HCT116 (cell line): Measurements from ENCODE around the gene MUSTN1. TPM values are rescaled to one million over a fixed set of nuclear protein-coding genes. Genes with fewer than 3 reads are reported as not detected.

Experiments used
- ATAC-seq: fragments of 200-7000 bp; cut with Tn5 transposase; 2 replicates; pipeline ENCODE4 v1.9.1; 2020; ENCODE audit warnings: mild to moderate bottlenecking, moderate library complexity
- BruUV-seq: library from RNA; stranded (reverse); fragments of 400-500 nt; replicated peaks from 2 replicates; lab custom pipeline; 2021; lab: Mats Ljungman, UMichigan
- CTCF ChIA-PET: fragments of 300-600 bp; sonication (Branson Sonifier 250); formaldehyde crosslinking; loops from one replicate; lab custom pipeline; 2021; ENCODE audit warnings: antibody characterized with exemption; lab: Charles Lee
- POLR2A ChIA-PET: fragments of 300-600, 350-600 bp; sonication (Branson Sonifier 250); formaldehyde crosslinking; loops from one replicate; lab custom pipeline; 2021; ENCODE audit warnings: antibody characterized with exemption; lab: Charles Lee
- RAD21 ChIA-PET, 2 experiments: fragments of 300-600 bp; sonication (Branson Sonifier 250); formaldehyde crosslinking; loops; one replicate each; lab custom pipeline; 2023; ENCODE audit warnings: low total read pairs in 2 of 2; ENCODE audit not compliant: uncharacterized antibody in 2 of 2, unreplicated experiment in 2 of 2, low non-redundant PET in 1 of 2; lab: Charles Lee
- DNase-seq: peaks from one replicate; pipeline ENCODE4 v3.0.0-alpha.2; 2010; ENCODE audit warnings: low read depth, low spot score
- H2AFZ ChIP-seq: fragments of 200-600 bp; shearing (Covaris generic), sonication (generic); 2 replicates; pipeline ENCODE4 v1.6.1; 2017; ENCODE audit warnings: low read depth, mixed run types, mixed read lengths, antibody characterized with exemption, low read length; ENCODE audit not compliant: poor library complexity, severe bottlenecking
- H3K27ac ChIP-seq: 2 replicates; pipeline ENCODE4 v1.5.1; 2012; ENCODE audit warnings: low read depth, low read length
- H3K27me3 ChIP-seq: fragments of 200-600 bp; sonication (generic); 2 replicates; pipeline ENCODE4 v1.6.1; 2016; ENCODE audit warnings: mixed run types, low read length, mixed read lengths; ENCODE audit not compliant: insufficient read depth
- H3K36me3 ChIP-seq, 2 experiments: fragments of 200-500 bp in 1 of 2; fragments of 200-600 bp in 1 of 2; sonication (Bioruptor generic) in 1 of 2; sonication (generic) in 1 of 2; 2 replicates each; pipeline versions ENCODE4 v1.5.1 to v1.6.1; 2014 to 2016; ENCODE audit warnings: low read length in 2 of 2, inconsistent platforms in 1 of 2, mixed read lengths in 1 of 2, mixed run types in 1 of 2; ENCODE audit not compliant: insufficient read depth in 2 of 2, control insufficient read depth in 1 of 2
- H3K4me1 ChIP-seq, 2 experiments: fragments of 200-600 bp in 1 of 2; sonication (generic) in 1 of 2; 2 replicates each; pipeline versions ENCODE4 v1.5.1 to v1.6.1; 2012 to 2017; ENCODE audit warnings: low read length in 2 of 2, inconsistent platforms in 1 of 2, mild to moderate bottlenecking in 1 of 2, mixed read lengths in 1 of 2, mixed run types in 1 of 2, moderate library complexity in 1 of 2; ENCODE audit not compliant: insufficient read depth in 2 of 2, control insufficient read depth in 1 of 2
- H3K4me2 ChIP-seq: fragments of 200-600 bp; sonication (generic); 2 replicates; pipeline ENCODE4 v1.6.1; 2017; ENCODE audit warnings: mixed run types, low read length, mixed read lengths
- H3K4me3 ChIP-seq, 2 experiments: fragments of 200-600 bp in 1 of 2; sonication (generic) in 1 of 2; replicated peaks in 1 of 2; 2 replicates each; pipeline ENCODE4 v1.5.1; 2011 to 2016; ENCODE audit warnings: low read length in 2 of 2, control low read depth in 1 of 2, low read depth in 1 of 2, mild to moderate bottlenecking in 1 of 2, mixed read lengths in 1 of 2, mixed run types in 1 of 2
- H3K79me2 ChIP-seq: fragments of 200-600 bp; sonication (generic); 2 replicates; pipeline ENCODE4 v1.6.1; 2017; ENCODE audit warnings: mild to moderate bottlenecking, mixed run types, low read length, moderate library complexity, mixed read lengths; ENCODE audit not compliant: insufficient read depth
- H3K9ac ChIP-seq: fragments of 200-600 bp; sonication (generic); 2 replicates; pipeline ENCODE4 v1.6.1; 2016; ENCODE audit warnings: low read length, mixed read lengths
- H3K9me2 ChIP-seq: fragments of 200-600 bp; sonication (generic), shearing (Covaris generic); 2 replicates; pipeline ENCODE4 v1.6.1; 2017; ENCODE audit warnings: mixed run types, mild to moderate bottlenecking, moderate library complexity; ENCODE audit not compliant: insufficient read depth
- H3K9me3 ChIP-seq, 2 experiments: fragments of 200-500 bp in 1 of 2; fragments of 200-600 bp in 1 of 2; sonication (Bioruptor generic) in 1 of 2; sonication (generic) in 1 of 2; 2 replicates each; pipeline ENCODE4 v1.6.1; 2014 to 2017; ENCODE audit warnings: low read length in 2 of 2, mixed read lengths in 2 of 2, inconsistent platforms in 1 of 2, low read depth in 1 of 2, mild to moderate bottlenecking in 1 of 2, mixed run types in 1 of 2, moderate library complexity in 1 of 2; ENCODE audit not compliant: control insufficient read depth in 1 of 2, insufficient read depth in 1 of 2
- H4K20me1 ChIP-seq: fragments of 200-600 bp; sonication (generic), shearing (Covaris generic); 2 replicates; pipeline ENCODE4 v1.6.1; 2017; ENCODE audit warnings: mixed run types, mild to moderate bottlenecking, moderate library complexity; ENCODE audit not compliant: insufficient read depth
- EGR1 ChIP-seq: IDR thresholded peaks from 2 replicates; pipeline ENCODE4 v1.6.1; 2012; ENCODE audit warnings: low read depth
- EZH2phosphoT487 ChIP-seq: fragments of 200-600 bp; IDR thresholded peaks from 2 replicates; pipeline ENCODE4 v1.6.1; 2018; ENCODE audit warnings: antibody characterized with exemption, borderline replicate concordance
- POLR2AphosphoS5 ChIP-seq: IDR thresholded peaks from 2 replicates; pipeline ENCODE4 v1.6.1; 2011; ENCODE audit warnings: mild to moderate bottlenecking, low read depth, low read length, moderate library complexity
- SP1 ChIP-seq: IDR thresholded peaks from 2 replicates; pipeline ENCODE4 v1.6.1; 2012; ENCODE audit warnings: low read depth
- intact Hi-C: fragments of 100-400 bp; cut with micrococcal nuclease; formaldehyde crosslinking; loops from 2 replicates; pipeline ENCODE4 v1.10.0; 2022
- total RNA-seq: library from RNA; stranded (reverse); gene quantifications from one replicate; pipeline ENCODE4 v1.2.1, GENCODE V29; 2021; ENCODE audit not compliant: unreplicated experiment
- TF ChIP-seq, protein P1 (sequence below): IDR thresholded peaks from 2 replicates; pipeline ENCODE4 v1.6.1; 2012; ENCODE audit warnings: low read depth

The MUSTN1 gene
- total RNA-seq, 1 experiment from 2014 or later, result 0.44 TPM

DNA sequence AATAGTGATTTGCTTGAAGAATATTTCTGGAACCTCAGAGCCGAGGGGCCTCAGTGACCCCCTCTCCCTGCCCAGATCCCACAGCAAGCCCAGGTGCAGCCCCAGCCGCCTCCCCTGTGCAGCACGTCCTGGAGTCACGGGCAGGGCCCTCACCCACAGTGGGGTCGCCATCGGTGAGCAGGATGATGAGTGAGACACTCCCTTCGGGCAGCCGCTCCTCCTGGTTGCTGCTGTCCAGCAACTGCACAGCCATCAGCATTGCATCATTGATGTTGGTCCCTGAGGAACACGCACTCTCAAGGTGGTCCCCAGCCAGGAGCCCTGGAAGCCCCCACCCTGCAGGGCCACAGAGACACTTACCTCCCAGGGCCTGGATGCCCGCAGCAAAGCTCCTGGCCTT, 10.8 kb downstream of the MUSTN1 start (continued):
- TF ChIP-seq, protein P1, sequence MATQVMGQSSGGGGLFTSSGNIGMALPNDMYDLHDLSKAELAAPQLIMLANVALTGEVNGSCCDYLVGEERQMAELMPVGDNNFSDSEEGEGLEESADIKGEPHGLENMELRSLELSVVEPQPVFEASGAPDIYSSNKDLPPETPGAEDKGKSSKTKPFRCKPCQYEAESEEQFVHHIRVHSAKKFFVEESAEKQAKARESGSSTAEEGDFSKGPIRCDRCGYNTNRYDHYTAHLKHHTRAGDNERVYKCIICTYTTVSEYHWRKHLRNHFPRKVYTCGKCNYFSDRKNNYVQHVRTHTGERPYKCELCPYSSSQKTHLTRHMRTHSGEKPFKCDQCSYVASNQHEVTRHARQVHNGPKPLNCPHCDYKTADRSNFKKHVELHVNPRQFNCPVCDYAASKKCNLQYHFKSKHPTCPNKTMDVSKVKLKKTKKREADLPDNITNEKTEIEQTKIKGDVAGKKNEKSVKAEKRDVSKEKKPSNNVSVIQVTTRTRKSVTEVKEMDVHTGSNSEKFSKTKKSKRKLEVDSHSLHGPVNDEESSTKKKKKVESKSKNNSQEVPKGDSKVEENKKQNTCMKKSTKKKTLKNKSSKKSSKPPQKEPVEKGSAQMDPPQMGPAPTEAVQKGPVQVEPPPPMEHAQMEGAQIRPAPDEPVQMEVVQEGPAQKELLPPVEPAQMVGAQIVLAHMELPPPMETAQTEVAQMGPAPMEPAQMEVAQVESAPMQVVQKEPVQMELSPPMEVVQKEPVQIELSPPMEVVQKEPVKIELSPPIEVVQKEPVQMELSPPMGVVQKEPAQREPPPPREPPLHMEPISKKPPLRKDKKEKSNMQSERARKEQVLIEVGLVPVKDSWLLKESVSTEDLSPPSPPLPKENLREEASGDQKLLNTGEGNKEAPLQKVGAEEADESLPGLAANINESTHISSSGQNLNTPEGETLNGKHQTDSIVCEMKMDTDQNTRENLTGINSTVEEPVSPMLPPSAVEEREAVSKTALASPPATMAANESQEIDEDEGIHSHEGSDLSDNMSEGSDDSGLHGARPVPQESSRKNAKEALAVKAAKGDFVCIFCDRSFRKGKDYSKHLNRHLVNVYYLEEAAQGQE, result no peak
- TF ChIP-seq POLR2AphosphoS5, result no peak

DNA sequence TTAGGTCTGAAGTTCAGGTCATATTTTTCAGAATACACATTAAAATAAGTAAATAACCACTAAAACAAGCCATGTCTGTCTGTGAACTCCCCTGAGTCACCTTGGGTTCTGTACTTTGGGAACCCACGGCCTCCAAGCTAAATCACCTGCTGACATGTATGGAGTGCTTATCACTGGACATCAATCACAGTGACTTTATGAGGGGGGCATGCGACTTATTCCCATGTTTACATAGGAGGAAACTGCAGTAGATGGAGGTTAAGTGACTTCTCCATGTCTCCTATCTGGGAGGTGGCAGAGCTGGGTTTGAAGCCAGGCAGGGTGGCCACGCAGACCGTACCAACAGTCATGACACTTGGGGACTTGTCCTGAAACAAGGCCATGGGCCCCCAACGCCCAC, 12.5 kb downstream of the MUSTN1 start:
- no peak overlapping the region for H3K4me2 ChIP-seq
- no peak for TF ChIP-seq EGR1
- TF ChIP-seq SP1, result no peak
- no peak for TF ChIP-seq EZH2phosphoT487
- CTCF ChIA-PET, result no interaction called here
- no peak for ATAC-seq
- no peaks in the 10 kb centered on the region for H3K79me2 ChIP-seq
- intact Hi-C loops, result no loop called here
- DNase-seq, result no peak
- POLR2A ChIA-PET, result no interaction called here
- H3K9me2 ChIP-seq, result no peaks in the 10 kb centered on the region
- H3K9ac ChIP-seq, result no peak overlapping the region
- no peaks in the 10 kb centered on the region for H4K20me1 ChIP-seq
- no peak overlapping the region for H3K4me3 ChIP-seq
- H3K9me3 ChIP-seq, result no peaks in the 10 kb centered on the region
- no peak overlapping the region for H3K27ac ChIP-seq
- no peaks in the 10 kb centered on the region for H3K36me3 ChIP-seq
- H3K4me1 ChIP-seq, result peaks cover 0 to 6% of the 10 kb centered on the region in 2 experiments; a peak in 1 of 4 replicates
- no peak overlapping the region for H2AFZ ChIP-seq
- no peaks in the 10 kb centered on the region for H3K27me3 ChIP-seq
- no TSS peak for BruUV-seq
- RAD21 ChIA-PET, result no interaction called here
